Thoracic aorta endothelial cell (primary cell): ENCODE results near the gene ITGBL1. TPM values are rescaled to one million over a fixed set of nuclear protein-coding genes. Genes with fewer than 3 reads are reported as not detected.

ENCODE experiments used
- total RNA-seq: library from RNA; depleted of rRNA; stranded (reverse); fragments of >200 nt; gene quantifications from 2 replicates; pipeline ENCODE4 v1.2.3, GENCODE V29; 2012

ITGBL1 gene, protein sequence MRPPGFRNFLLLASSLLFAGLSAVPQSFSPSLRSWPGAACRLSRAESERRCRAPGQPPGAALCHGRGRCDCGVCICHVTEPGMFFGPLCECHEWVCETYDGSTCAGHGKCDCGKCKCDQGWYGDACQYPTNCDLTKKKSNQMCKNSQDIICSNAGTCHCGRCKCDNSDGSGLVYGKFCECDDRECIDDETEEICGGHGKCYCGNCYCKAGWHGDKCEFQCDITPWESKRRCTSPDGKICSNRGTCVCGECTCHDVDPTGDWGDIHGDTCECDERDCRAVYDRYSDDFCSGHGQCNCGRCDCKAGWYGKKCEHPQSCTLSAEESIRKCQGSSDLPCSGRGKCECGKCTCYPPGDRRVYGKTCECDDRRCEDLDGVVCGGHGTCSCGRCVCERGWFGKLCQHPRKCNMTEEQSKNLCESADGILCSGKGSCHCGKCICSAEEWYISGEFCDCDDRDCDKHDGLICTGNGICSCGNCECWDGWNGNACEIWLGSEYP
- 38.3 and 38.4 TPM in 2 replicates for total RNA-seq

DNA sequence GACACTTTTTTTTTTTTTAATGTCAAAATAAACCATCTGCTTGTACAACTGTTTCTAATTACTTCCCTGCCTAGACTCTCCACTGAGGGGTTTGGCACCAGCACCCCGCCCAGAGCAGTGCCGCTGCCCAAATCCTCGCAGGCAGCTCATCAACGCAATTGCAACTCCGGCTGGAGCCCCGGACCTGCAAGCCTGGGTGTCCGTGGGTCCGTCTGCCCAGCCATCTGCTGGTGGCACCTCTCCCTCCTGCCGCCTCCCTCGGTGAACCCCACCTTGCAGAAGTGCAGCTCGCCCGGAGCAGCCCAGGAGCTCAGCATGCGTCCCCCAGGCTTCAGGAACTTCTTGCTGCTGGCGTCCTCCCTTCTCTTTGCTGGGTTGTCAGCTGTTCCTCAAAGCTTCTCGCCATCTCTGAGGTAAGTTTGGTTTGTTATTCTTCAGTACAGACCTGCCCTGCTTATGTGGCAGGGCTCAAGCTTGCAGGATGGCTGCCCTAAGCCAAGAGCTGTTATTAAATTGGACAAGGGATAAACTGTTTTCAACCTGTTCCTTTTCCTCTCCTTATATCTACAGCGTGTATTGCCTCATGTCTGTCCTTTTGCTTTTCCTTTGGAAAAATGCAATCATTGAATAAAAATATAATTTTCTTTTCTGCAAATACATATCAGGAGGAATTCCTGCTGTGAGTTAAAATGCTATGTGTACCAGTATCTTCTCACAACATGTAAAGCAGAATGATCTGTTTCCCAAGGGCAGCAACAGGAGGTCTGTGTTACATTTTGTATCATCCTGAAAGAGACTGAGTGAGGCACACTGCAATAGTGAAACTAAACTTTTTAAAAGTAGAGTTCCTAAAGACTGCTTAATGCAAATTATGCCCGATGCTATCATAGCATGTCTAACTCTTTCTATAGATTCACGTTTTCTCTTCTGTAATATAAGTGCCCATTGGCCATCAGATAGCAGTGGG lies at the start of gene ITGBL1:
TSS of gene ITGBL1 (plus strand) at position 157 of the 967 bp plus-strand sequence. CDS start at position 316, 159 bp downstream.

DNA sequence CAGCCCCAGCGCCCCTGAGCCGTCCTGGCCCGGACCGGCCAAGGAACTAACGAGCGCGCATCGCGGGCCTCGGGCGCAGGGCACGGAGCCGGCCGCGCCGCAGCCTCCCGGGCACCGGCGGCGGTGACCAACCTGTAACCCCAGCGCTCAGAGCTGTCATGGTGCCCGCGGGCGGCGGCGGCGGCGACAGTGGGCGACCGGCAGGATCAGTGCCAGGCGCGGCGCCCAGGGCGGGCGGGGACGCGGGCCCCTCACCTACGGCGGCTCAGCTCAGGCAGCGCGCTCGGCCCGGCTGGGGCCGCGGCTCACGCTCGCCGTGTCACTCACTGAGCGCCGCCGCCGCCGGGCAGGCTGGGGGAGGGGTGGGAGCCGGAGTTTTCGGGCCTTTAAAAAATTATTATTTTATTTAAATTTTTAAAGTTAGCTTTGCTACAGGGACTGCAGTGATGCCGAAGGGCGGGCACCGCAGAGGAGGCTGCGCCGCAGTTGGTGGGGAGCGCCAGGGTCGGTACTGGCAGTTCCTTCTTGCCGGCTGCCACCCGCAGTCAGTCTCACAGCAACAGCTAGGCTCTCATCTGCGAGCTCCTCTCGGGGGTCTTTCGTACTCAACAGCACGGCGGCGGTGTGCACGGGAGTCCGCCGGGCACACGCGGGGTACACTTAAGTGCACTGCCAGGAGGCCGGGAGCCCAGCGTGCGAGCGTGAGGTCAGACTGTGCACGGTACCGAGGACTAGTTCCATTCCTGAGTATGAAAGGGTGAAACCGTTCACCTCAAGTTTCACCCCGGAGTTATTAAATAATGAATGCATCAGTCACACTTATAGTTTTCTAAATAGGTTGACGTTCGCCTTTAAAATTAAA lies 36.1 kb upstream of the ITGBL1 start, which contains the start of gene NALCN:
TSS of gene NALCN (minus strand) at position 328 of the 862 bp plus-strand sequence. CDS start 17,382 bp downstream, outside the sequence.

Other genes with a start within 250 kb of the ITGBL1 start
- 4.1 and 15.1 TPM in 2 replicates for gene NALCN, start 36.2 kb upstream of the ITGBL1 start, total RNA-seq